ENCODE data around the gene FGGY.

Gene FGGY

GRCh38 chr1:59497616-59498015 is 200.7 kb downstream of the FGGY start:
- no peak for TF ChIP-seq POLR2A (IDR thresholded peaks at IDR 0.05; ENCODE audit: extremely low read depth, insufficient read length)
- no peak for TF ChIP-seq MYC (IDR thresholded peaks at IDR 0.05; ENCODE audit: low read depth, low read length)
- no peak for TF ChIP-seq MAX (IDR thresholded peaks at IDR 0.05; ENCODE audit: low read depth, low read length)
- no peak for TF ChIP-seq CTCF (IDR thresholded peaks at IDR 0.05; ENCODE audit: low read depth, low read length)
- DNase-seq (ENCODE audit: low read depth): no peak
- H3K4me3 ChIP-seq (ENCODE audit: low read depth, low read length): no peak overlapping the region

- no peak for TF ChIP-seq MAX (IDR thresholded peaks at IDR 0.05; ENCODE audit: low read depth, low read length)
- TF ChIP-seq POLR2A (IDR thresholded peaks at IDR 0.05; ENCODE audit: extremely low read depth, insufficient read length): no peak
- TF ChIP-seq CTCF (IDR thresholded peaks at IDR 0.05; ENCODE audit: low read depth, low read length): no peak
- no peak for TF ChIP-seq MYC (IDR thresholded peaks at IDR 0.05; ENCODE audit: low read depth, low read length)
- no peak overlapping the region for H3K4me3 ChIP-seq (ENCODE audit: low read depth, low read length)
- peak; percentile 51 for DNase-seq (ENCODE audit: low read depth)
These were observed 201.7 kb downstream of the FGGY start for GRCh38 chr1:59498640-59499039.

GRCh38 chr1:59499273-59499942 is 202.5 kb downstream of the FGGY start:
- H3K4me3 ChIP-seq (ENCODE audit: low read depth, low read length): no peak overlapping the region
- TF ChIP-seq MAX (IDR thresholded peaks at IDR 0.05; ENCODE audit: low read depth, low read length) (no peak), POLR2A (IDR thresholded peaks at IDR 0.05; ENCODE audit: extremely low read depth, insufficient read length) (no peak), CTCF (IDR thresholded peaks at IDR 0.05; ENCODE audit: low read depth, low read length) (no peak), MYC (IDR thresholded peaks at IDR 0.05; ENCODE audit: low read depth, low read length) (no peak)
- DNase-seq (ENCODE audit: low read depth): no peak

- no peak for DNase-seq (ENCODE audit: low read depth)
- no peak for TF ChIP-seq CTCF (IDR thresholded peaks at IDR 0.05; ENCODE audit: low read depth, low read length)
- TF ChIP-seq POLR2A (IDR thresholded peaks at IDR 0.05; ENCODE audit: extremely low read depth, insufficient read length): no peak
- no peak for TF ChIP-seq MYC (IDR thresholded peaks at IDR 0.05; ENCODE audit: low read depth, low read length)
- no peak for TF ChIP-seq MAX (IDR thresholded peaks at IDR 0.05; ENCODE audit: low read depth, low read length)
- no peak overlapping the region for H3K4me3 ChIP-seq (ENCODE audit: low read depth, low read length)
These were observed 203.2 kb downstream of the FGGY start for GRCh38 chr1:59499943-59500569.

GRCh38 chr1:59500950-59501742 is 204.3 kb downstream of the FGGY start:
- DNase-seq (ENCODE audit: low read depth): peak; percentile 60
- no peak overlapping the region for H3K4me3 ChIP-seq (ENCODE audit: low read depth, low read length)
- TF ChIP-seq MYC (IDR thresholded peaks at IDR 0.05; ENCODE audit: low read depth, low read length): no peak
- TF ChIP-seq CTCF (IDR thresholded peaks at IDR 0.05; ENCODE audit: low read depth, low read length): no peak
- no peak for TF ChIP-seq POLR2A (IDR thresholded peaks at IDR 0.05; ENCODE audit: extremely low read depth, insufficient read length)
- no peak for TF ChIP-seq MAX (IDR thresholded peaks at IDR 0.05; ENCODE audit: low read depth, low read length)
